H1 (cell line): ENCODE measurements around the gene LCP1. TPM values are rescaled to one million over a fixed set of nuclear protein-coding genes. Genes with fewer than 3 reads are reported as not detected.

Experiments
- E2F6 ChIP-seq: IDR thresholded peaks from 2 replicates; pipeline ENCODE4 v1.6.1; 2012; ENCODE audit warnings: inconsistent platforms
- polyA plus RNA-seq, 7 experiments: library from polyadenylated mRNA; depleted of rRNA in 3 of 7; stranded (reverse) in 5 of 7; unstranded in 2 of 7; fragments of >200 nt in 5 of 7; fragments of 200-250 nt in 2 of 7; gene quantifications; 1 replicate in 5 of 7; 2 replicates in 1 of 7; 4 replicates in 1 of 7; pipeline versions ENCODE4 v1.2.1 to v1.2.3, GENCODE V29; 2011 to 2013; ENCODE audit warnings: missing spikeins in 2 of 7, mixed read lengths in 2 of 7
- total RNA-seq: library from RNA; stranded (reverse); fragmentation: NEBNext Ultra II Directional; extraction: Animal tissue kit (Norgen Biotek cat#: 25700); gene quantifications from 2 replicates; pipeline ENCODE4 v1.2.1, GENCODE V29; 2021

LCP1 gene
- total and polyA plus RNA-seq, 2 of the 8 experiments (the other 6 are each of a cell fraction or from before 2014, with no cell fraction given): 0.65 to 4.3 TPM

GRCh38 chr13:46158222-46158621 lies 23.8 kb downstream of the LCP1 start (continued):
- TF ChIP-seq E2F6: no peak
